ENCODE results near the gene ZSWIM9. TPM values are rescaled to one million over a fixed set of nuclear protein-coding genes. Genes with fewer than 3 reads are reported as not detected.
"Not testable (repeated sequence)": the region's sequence is repeated elsewhere in the genome, so short reads cannot be mapped to it uniquely, and the experiment has no call there.

ZSWIM9 gene
- total RNA-seq, 1 experiment from 2014 or later, result 1.8 TPM

DNA sequence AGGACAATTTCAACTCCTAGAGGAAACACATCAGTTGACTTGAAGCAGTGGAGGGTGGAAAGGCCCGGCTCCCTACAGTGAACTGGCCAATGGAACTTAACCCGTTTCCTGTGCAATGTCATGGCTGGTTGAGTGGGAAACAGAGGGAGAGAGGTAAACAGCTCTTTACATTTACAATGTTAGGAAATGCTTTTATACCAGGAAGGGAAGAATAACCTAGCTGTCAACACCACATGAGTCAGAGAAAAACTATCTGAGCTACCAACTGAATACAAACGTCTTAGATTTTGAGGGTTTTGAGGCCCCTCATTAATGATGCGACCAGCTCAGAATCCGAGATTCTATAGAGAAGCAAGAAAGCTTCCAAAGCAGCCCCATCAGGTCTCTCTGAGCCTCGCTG lies 48.5 kb downstream of the ZSWIM9 start:
- intact Hi-C loops (cut with micrococcal nuclease), result no loop called here

DNA sequence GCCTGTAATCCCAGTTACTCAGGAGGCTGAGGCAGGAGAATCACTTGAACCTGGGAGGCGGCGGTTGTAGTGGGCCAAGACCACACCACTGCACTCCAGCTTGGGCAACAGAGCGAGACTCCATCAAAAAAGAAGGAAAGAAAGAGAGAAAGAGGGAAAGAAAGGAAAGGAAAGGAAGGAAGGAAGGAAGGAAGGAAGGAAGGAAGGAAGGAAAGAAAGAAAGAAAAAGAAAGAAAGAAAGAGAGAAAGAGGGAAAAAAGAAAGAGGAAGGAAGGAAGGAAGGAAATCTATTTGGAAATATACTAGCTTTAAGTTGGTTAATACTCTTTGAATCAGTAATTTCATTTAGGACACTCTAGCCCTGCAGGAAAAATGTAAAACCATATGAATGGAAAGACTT lies 50.3 kb downstream of the ZSWIM9 start:
- intact Hi-C loops (cut with micrococcal nuclease), result not testable (repeated sequence)

More for the DNA sequence above, 48.5 kb downstream of the ZSWIM9 start:
- no peak overlapping the region for H3K9ac ChIP-seq (ENCODE audit: low read length)
- H3K9me3 ChIP-seq (ENCODE audit: low read length), result no peaks in the 10 kb centered on the region
- H3K27ac ChIP-seq (ENCODE audit: low read length), result no peak overlapping the region
- H3K79me2 ChIP-seq (ENCODE audit: low read length), result no peaks in the 10 kb centered on the region
- H4K20me1 ChIP-seq (ENCODE audit: low read length), result no peaks in the 10 kb centered on the region
- POLR2A ChIA-PET (ENCODE audit: unreplicated experiment), result no interaction called here
- no peak overlapping the region for H3K4me2 ChIP-seq (ENCODE audit: low read length)
- BruUV-seq (replicated peaks), result no TSS peak
- no peaks in the 10 kb centered on the region for H3K9me2 ChIP-seq (replicated peaks; ENCODE audit: low read length)
- 0 out of 2 replicates have a peak, but pooled peaks cover 8% of the 10 kb centered on the region for H3K4me1 ChIP-seq (ENCODE audit: insufficient read depth, low read length)
- H3K27me3 ChIP-seq (ENCODE audit: low read length), result no peaks in the 10 kb centered on the region
- no peaks in the 10 kb centered on the region for H3K36me3 ChIP-seq (ENCODE audit: low read depth, low read length)
- no peak overlapping the region for H2AFZ ChIP-seq (ENCODE audit: low read length)
- CTCF ChIA-PET, result interaction anchor here (0.5 kb wide), 1 partner anchor 26 kb away, joined by 3 read pairs; no protein-coding TSS in a partner anchor
- TF ChIP-seq, protein P1, sequence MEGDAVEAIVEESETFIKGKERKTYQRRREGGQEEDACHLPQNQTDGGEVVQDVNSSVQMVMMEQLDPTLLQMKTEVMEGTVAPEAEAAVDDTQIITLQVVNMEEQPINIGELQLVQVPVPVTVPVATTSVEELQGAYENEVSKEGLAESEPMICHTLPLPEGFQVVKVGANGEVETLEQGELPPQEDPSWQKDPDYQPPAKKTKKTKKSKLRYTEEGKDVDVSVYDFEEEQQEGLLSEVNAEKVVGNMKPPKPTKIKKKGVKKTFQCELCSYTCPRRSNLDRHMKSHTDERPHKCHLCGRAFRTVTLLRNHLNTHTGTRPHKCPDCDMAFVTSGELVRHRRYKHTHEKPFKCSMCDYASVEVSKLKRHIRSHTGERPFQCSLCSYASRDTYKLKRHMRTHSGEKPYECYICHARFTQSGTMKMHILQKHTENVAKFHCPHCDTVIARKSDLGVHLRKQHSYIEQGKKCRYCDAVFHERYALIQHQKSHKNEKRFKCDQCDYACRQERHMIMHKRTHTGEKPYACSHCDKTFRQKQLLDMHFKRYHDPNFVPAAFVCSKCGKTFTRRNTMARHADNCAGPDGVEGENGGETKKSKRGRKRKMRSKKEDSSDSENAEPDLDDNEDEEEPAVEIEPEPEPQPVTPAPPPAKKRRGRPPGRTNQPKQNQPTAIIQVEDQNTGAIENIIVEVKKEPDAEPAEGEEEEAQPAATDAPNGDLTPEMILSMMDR (conservative IDR thresholded peaks at IDR 0.05; ENCODE audit: low read depth, low read length), result no peak
- TF ChIP-seq EZH2 (IDR thresholded peaks at IDR 0.05; ENCODE audit: low read length, unreplicated experiment) (no peak), EZH2phosphoT487 (IDR thresholded peaks at IDR 0.05; ENCODE audit: borderline replicate concordance, low read length) (no peak)
- no peaks in the 10 kb centered on the region for H3F3A ChIP-seq (ENCODE audit: low read length, unreplicated experiment)
- H3K4me3 ChIP-seq (ENCODE audit: low read length), result no peak overlapping the region
- DNase-seq (peak; percentile 21), ATAC-seq (peak; percentile 35; the same call in 1 of the 2 replicates)

DNA sequence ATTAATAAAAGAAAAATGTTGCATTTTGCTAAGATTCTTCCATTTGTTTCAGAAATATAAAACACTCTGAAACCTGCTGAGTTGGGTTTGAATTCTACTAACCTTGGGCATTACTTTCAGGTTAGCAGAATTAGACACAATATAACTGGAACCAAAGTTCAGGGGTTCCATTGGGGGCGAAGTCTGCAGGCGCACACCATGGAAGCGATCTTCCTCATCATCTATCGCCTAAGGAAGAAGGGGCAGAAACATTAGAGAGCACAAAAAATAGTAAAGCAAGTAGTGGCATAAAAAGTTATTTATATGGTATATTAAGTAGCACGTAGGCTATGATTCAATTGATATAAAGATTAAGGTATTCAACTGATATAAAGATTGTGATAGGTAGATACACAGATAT lies 51.1 kb downstream of the ZSWIM9 start:
- ChIA-PET CTCF (no interaction called here), POLR2A (ENCODE audit: unreplicated experiment) (no interaction called here)
- H3K4me2 ChIP-seq (ENCODE audit: low read length), result no peak overlapping the region
- DNase-seq (no peak), ATAC-seq (no peak)
- 0 out of 2 replicates have a peak, but pooled peaks cover 8% of the 10 kb centered on the region for H3K4me1 ChIP-seq (ENCODE audit: insufficient read depth, low read length)
- H3K9me3 ChIP-seq (ENCODE audit: low read length), result no peaks in the 10 kb centered on the region
- no peak overlapping the region for H3K9ac ChIP-seq (ENCODE audit: low read length)
- H3K4me3 ChIP-seq (ENCODE audit: low read length), result no peak overlapping the region
- intact Hi-C loops (cut with micrococcal nuclease), result no loop called here
- H3F3A ChIP-seq (ENCODE audit: low read length, unreplicated experiment), result no peaks in the 10 kb centered on the region
- no peaks in the 10 kb centered on the region for H3K9me2 ChIP-seq (replicated peaks; ENCODE audit: low read length)
- H3K36me3 ChIP-seq (ENCODE audit: low read depth, low read length), result no peaks in the 10 kb centered on the region
- TF ChIP-seq EZH2 (IDR thresholded peaks at IDR 0.05; ENCODE audit: low read length, unreplicated experiment) (no peak), EZH2phosphoT487 (IDR thresholded peaks at IDR 0.05; ENCODE audit: borderline replicate concordance, low read length) (no peak)
- TF ChIP-seq, protein P1 (conservative IDR thresholded peaks at IDR 0.05; ENCODE audit: low read depth, low read length), result no peak
- BruUV-seq (replicated peaks), result no TSS peak
- H2AFZ ChIP-seq (ENCODE audit: low read length), result no peak overlapping the region
- H3K27ac ChIP-seq (ENCODE audit: low read length), result no peak overlapping the region
- no peaks in the 10 kb centered on the region for H3K27me3 ChIP-seq (ENCODE audit: low read length)
- H4K20me1 ChIP-seq (ENCODE audit: low read length), result no peaks in the 10 kb centered on the region
- H3K79me2 ChIP-seq (ENCODE audit: low read length), result no peaks in the 10 kb centered on the region

More for the DNA sequence above, 50.3 kb downstream of the ZSWIM9 start:
- H3K4me3 ChIP-seq (ENCODE audit: low read length); H3K4me1 ChIP-seq (ENCODE audit: insufficient read depth, low read length); H3K27me3 ChIP-seq (ENCODE audit: low read length); H3K9me2 ChIP-seq (replicated peaks; ENCODE audit: low read length); DNase-seq; H4K20me1 ChIP-seq (ENCODE audit: low read length); CTCF ChIA-PET; H2AFZ ChIP-seq (ENCODE audit: low read length); H3K9me3 ChIP-seq (ENCODE audit: low read length); H3K9ac ChIP-seq (ENCODE audit: low read length); ATAC-seq; H3K79me2 ChIP-seq (ENCODE audit: low read length); H3K36me3 ChIP-seq (ENCODE audit: low read depth, low read length); H3K4me2 ChIP-seq (ENCODE audit: low read length); BruUV-seq (replicated peaks); H3K27ac ChIP-seq (ENCODE audit: low read length); H3F3A ChIP-seq (ENCODE audit: low read length, unreplicated experiment): not testable (repeated sequence)
- POLR2A ChIA-PET (ENCODE audit: unreplicated experiment), result interaction anchor here (0.6 kb wide), 1 partner anchor 17 kb away, joined by 3 read pairs; no protein-coding TSS in a partner anchor

All from PC-3 (cell line).